ENCODE data around the gene ABI3BP. TPM values are rescaled to one million over a fixed set of nuclear protein-coding genes. Genes with fewer than 3 reads are reported as not detected.

Gene ABI3BP
- total RNA-seq, 1 donor from 2014 or later, result not detected

DNA sequence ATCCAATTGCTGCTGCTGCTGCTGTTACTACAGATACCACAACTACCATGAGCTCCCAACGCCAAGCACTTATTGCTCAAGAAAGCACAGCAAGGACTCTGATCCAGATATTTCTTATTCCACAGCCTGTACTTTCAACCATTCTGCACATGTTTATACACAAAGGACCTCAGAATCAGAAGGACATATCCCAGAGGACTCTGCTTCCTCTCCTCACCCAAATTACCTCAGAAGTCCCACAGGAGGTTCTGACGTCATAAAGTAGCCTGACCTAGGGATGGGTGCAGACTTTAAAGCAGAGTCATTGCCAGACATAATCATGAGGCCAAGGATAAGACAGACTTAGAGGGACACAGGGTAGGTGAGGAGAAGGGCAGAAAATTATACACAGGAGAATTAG lies 115.9 kb downstream of the ABI3BP start:
- Mint-ChIP-seq H3K9me3 (no peaks in the 10 kb centered on the region), H3K27ac (ENCODE audit: unreplicated experiment) (no peak overlapping the region), H3K36me3 (ENCODE audit: low read depth) (no peaks in the 10 kb centered on the region), H3K27me3 (ENCODE audit: low read depth) (no peaks in the 10 kb centered on the region), H3K4me1 (no peaks in the 10 kb centered on the region), H3K4me3 (no peak overlapping the region)
- TF ChIP-seq CTCF (conservative IDR thresholded peaks at IDR 0.05), result no peak
- no peak for DNase-seq (ENCODE audit: low read depth, low spot score)

DNA sequence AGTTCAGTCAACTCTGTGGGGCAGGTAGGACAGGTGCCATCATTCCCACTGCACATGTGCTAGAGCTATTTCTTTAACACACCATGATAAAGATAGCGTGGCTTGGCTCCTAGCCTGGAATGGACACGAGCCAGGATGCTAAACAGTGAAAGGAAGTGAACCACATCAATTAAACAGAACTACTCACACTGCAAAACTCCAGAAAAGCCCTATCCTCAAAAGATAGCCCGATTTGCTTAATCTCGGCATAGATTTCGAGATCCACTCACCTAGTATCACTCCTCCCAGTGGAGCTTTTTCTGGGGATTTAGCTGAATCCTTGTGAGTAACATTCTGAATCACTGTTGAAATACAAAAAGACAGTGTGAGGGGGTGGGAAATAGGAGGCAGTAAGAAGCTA lies 118.0 kb downstream of the ABI3BP start:
- no peaks in the 10 kb centered on the region for H3K27me3 Mint-ChIP-seq (ENCODE audit: low read depth)
- no peaks in the 10 kb centered on the region for H3K4me1 Mint-ChIP-seq
- H3K4me3 Mint-ChIP-seq, result no peak overlapping the region
- no peaks in the 10 kb centered on the region for H3K9me3 Mint-ChIP-seq
- no peak overlapping the region for H3K27ac Mint-ChIP-seq (ENCODE audit: unreplicated experiment)
- no peak for DNase-seq (ENCODE audit: low read depth, low spot score)
- TF ChIP-seq CTCF (conservative IDR thresholded peaks at IDR 0.05), result no peak
- no peaks in the 10 kb centered on the region for H3K36me3 Mint-ChIP-seq (ENCODE audit: low read depth)

GRCh38 chr3:100873611-100874010 lies 119.6 kb downstream of the ABI3BP start:
- DNase-seq (ENCODE audit: low read depth, low spot score), result no peak
- Mint-ChIP-seq H3K4me1 (no peaks in the 10 kb centered on the region), H3K9me3 (no peaks in the 10 kb centered on the region), H3K27ac (ENCODE audit: unreplicated experiment) (no peak overlapping the region), H3K27me3 (ENCODE audit: low read depth) (no peaks in the 10 kb centered on the region), H3K36me3 (ENCODE audit: low read depth) (no peaks in the 10 kb centered on the region), H3K4me3 (no peak overlapping the region)
- no peak for TF ChIP-seq CTCF (conservative IDR thresholded peaks at IDR 0.05)

- Mint-ChIP-seq H3K27me3 (ENCODE audit: low read depth) (no peaks in the 10 kb centered on the region), H3K36me3 (ENCODE audit: low read depth) (no peaks in the 10 kb centered on the region), H3K4me1 (no peaks in the 10 kb centered on the region), H3K9me3 (no peaks in the 10 kb centered on the region), H3K4me3 (no peak overlapping the region), H3K27ac (ENCODE audit: unreplicated experiment) (no peak overlapping the region)
- TF ChIP-seq CTCF (conservative IDR thresholded peaks at IDR 0.05), result no peak
- no peak for DNase-seq (ENCODE audit: low read depth, low spot score)
Measured at GRCh38 chr3:100871306-100871705, 121.9 kb downstream of the ABI3BP start.

DNA sequence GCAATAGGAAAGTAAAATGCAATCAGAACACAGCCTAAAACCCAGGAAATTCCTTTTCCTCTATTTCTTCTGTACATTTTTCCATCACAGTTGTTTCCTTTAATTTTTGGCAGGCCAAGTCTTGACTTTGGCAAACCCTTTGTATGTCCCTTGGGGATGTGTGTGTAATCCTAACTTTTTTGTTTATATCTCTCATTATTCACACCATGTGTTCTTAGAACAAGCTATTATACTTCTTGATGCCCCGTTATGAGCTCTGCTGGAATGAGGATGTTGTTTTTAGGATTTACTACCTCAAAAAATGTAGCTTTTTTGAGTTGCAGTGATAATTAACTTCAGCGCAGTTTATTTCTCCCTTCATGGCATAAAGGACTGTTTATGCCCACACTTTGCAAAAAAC lies 123.4 kb downstream of the ABI3BP start:
- no peak overlapping the region for H3K4me3 Mint-ChIP-seq

More for the DNA sequence above, 123.4 kb downstream of the ABI3BP start:
- no peak for TF ChIP-seq CTCF (conservative IDR thresholded peaks at IDR 0.05)
- Mint-ChIP-seq H3K9me3 (no peaks in the 10 kb centered on the region), H3K36me3 (ENCODE audit: low read depth) (no peaks in the 10 kb centered on the region), H3K4me1 (no peaks in the 10 kb centered on the region), H3K27ac (ENCODE audit: unreplicated experiment) (no peak overlapping the region), H3K27me3 (ENCODE audit: low read depth) (no peaks in the 10 kb centered on the region)
- DNase-seq (ENCODE audit: low read depth, low spot score), result no peak

All from neural crest cell (in vitro differentiated cells).